Amniotic stem cell (primary cell): Measurements from ENCODE around the gene ANKFY1.
"Not testable (repeated sequence)": the region's sequence is repeated elsewhere in the genome, so short reads cannot be mapped to it uniquely, and the experiment has no call there.

Source experiments
- DNase-seq: peaks from one replicate; lab custom pipeline; 2025; lab: John Stamatoyannopoulos, UW

Gene ANKFY1

DNA sequence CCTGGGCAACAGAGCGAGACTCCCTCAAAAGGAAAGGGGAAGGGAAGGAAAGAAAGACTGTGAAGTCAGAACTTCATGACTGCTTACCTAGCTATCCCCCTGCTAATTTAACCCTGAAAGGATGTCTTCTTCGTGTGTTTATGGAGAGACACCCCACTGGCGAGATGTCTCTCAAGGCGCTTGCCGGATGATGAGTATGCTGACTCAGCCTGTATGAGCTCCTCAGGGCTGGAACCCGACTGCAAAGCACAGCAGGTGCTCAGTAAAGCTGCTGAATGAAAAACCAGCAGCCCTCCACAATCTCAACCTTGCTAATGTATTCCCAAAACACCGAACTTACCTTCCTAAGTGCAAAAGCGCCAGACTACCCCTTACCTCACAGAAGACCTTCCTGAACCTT lies 2.3 kb downstream of the ANKFY1 start:
- no peak for DNase-seq

DNA sequence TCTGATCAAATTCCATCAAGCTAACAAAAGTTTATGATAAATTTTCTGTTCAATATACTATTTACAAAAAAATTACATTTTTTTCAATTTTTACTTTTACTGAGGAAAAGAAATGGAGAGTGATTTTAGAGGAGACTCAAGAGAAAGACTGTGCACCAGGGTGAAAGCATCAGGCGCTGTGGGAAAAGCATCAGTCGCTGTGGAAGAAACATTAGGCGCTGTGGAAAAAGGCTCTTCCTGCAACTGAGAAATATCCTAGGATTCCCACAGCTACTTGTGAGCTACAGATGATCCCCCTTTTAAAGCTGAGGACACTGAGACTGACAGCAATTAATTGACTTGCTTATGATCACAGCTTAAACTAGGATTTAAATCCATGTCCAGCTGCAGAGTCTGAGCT lies 4.9 kb downstream of the ANKFY1 start:
- no peak for DNase-seq

DNA sequence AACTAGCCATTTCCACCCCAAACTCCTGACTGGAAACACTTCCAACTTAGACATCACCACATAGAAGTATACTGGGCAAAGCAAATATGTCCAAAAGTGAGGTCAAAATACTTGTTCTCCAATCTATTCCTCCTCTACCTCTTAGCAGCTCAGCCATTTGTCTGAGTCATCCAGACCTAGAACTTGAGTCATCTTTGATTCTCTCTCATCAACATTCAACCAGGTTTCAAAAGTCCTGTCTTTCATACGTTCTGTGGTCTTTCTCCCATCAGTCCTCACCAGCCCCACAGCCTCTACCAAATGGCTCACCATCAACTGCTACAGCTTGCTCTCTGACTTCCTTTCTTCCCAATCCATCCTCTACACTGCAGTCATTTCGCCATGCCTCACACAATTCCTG lies 6.8 kb downstream of the ANKFY1 start:
- DNase-seq: no peak

DNA sequence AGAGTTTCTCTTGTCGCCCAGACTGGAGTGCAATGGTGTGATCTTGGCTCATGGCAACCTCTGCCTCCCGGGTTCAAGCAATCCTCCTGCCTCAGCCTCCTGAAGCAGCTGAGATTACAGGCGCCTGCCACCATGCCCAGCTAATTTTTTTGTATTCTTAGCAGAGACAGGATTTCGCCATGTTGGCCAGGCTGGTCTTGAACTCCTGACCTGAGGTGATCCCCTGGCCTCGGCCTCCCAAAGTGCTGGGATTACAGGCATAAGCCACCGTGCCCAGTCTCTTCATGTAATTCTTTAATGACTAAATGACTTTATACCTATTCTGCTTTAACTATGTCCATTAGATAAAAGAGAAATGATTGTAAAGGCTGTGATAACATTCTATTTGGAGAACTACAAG lies 8.5 kb downstream of the ANKFY1 start:
- not testable (repeated sequence) for DNase-seq

DNA sequence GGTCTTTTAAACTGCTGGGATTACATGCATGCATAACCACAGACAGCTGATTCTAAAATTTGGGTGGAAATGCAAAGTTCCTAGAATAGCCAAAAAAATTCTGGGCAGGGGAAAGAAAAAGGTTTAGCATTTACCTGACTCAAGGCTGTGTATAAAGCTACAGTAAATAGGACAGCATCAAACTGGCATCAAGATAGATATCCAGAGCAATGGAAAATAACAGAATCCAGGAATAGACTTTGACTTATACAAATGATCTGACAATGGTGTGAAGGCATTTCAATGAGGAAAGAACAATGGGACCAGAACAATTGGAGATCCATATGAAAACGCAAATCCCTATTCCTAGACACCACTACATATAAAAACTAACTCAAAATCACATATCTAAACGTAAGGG lies 12.9 kb downstream of the ANKFY1 start:
- DNase-seq: no peak

DNA sequence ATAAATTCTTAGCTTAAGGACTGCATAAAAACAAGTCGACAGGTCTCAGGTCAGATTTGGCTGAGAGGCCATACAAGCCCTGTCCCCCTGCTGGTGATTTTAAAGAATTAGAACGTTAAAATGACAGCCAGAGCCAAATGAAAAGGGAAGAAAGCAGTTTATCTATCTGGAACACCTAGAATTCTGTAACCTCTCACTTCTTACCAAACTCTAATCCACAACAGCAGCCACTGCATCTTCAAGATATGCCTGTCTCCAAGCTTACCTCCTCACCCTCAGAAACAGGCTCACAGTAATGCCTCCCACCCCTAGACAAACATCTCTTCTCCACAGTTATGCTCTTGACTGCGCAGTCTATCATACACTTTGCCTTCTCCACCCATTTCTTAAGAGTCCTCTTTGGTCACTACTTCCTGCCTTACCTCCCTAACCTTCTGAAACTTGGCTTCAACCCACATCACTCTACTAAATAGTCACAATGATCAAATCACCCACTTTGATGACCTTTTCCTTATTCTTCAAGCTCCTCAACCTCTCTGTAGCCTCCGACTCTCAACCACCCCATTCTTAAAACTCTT lies 14.2 kb downstream of the ANKFY1 start:
- DNase-seq: no peak

DNA sequence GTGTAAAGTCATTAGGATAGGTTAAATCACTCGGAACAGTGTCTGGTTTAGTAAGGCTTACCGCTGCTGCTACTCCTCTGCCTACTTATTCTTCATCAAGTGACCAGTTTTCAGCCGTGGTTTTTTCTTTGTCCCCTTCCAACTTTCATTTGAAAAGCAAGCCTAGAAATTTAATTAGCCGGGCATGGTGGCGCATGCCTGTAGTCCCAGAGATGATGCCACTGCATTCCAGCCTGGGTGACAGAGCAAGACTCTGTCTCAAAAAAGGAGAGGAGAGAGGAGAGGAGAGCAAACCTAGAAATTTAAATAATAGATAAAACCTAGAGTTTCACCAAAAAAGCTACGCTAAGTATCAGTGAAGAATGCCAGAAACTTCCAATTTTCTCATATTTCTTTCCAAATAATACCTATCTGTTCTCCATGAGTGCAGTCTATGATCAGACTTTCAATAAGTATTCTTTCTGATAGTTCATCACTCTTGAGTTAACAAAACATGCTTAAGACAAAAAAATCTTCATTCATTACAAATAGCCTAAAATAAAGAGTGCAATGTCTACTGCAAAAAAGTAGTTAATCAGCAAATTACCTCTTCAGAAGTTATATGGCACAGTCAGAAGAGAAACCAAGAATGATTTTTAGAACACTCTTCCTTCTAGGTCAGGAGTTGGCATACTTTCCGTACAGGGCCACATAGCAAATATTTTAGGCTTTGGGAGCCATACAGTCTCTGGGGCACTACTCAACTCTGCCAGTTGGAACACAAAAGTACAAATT lies 15.1 kb downstream of the ANKFY1 start:
- no peak for DNase-seq

DNA sequence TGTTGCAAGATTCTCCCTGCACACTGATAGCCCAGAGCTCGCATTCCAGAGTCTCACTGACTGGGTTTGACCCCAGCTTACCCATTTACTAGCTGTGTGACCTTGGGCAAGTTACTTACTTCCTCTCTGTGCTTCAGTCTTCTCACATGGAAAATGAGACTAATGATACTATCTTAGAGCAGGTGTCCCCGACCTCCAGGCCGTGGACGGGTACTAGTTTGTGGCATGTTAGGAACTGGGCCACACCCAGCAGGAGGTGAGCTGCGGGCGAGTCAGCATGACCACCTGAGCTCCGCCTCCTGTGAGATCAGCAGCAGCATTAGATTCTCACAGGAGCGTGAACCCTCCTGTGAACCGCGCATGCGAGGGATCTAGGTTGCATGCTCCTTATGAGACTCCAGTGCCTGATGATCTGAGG lies 15.8 kb downstream of the ANKFY1 start:
- no peak for DNase-seq

DNA sequence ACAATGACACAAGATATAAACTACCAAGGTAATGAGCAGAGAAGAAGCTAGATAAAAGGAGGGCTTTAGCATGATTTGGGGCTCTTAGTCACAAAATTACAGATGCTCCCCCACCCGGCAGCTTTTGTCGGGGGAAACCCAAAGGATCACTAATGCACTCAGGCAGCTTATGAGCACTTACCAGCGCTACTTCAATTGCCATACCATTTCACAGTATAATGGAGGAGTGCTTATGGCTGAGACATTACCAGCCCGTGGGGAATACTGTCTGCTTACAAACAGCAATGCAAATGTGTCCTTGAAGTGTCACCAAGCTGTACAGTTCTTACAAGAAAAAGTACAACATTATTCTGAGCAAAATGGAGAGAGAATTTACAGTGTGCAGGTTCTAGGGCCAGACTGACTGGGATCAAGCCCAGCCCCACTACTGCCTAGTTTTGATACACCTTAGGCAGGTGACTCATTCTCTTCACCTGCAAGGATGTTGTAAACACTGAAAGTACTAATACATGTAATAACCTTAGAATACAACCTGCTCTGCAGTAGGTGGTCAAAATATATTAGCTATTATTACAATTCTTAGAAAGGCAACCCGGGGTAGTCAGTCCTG lies 16.3 kb downstream of the ANKFY1 start:
- DNase-seq: no peak

DNA sequence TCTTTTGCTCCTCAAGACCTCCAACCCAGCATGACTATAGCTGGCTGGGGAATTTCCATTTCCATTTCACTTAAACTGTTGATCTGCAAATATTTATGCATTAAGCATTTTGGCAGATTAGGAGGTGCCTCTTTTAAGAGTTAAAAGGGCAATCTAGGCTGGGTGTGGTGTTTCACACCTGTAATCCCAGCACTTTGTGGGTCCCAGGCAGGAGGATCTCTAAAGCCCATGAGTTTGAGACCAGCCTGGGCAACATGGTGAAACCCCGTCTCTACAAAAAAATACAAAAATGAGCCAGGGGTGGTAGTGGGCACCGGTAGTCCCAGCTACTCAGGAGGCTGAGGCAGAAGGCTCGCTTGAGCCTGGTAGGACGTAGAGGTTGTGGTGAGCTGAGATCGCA lies 17.1 kb downstream of the ANKFY1 start:
- DNase-seq: no peak

DNA sequence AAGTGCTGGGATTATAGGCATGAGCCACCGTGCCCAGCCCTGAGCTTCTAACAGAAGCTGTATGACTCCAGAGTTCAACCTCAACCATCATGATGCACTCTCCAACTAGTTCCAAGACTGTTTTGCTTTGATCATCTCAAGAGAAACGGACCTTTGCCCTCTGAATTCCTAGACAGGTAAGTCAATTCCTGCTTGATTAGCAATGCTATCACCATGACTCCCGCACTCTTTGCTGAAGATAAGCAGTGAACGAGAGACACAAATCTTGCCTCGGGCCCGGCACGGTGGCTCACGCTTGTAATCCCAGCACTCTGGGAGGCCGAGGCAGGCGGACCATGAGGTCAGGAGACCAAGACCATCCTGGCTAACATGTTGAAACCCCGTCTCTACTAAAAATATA lies 22.2 kb downstream of the ANKFY1 start:
- DNase-seq: no peak

DNA sequence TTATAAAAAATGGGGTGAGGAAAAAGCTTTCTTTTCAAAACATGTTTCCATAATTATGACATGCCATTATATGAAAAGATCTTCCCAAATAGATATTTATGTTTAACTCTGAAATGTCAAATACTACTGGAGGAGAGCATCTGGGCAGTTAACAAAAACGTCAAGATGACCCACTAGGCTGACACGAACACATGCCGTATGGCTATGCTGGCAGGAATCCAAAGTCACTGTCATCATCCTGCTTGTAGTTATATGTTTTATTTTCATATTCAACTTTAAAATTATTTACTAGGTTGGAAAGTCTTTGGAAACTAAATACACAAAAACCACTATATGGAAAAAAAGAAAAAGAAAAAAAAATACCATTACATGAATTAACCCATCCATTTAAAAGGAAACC lies 27.3 kb downstream of the ANKFY1 start:
- no peak for DNase-seq

DNA sequence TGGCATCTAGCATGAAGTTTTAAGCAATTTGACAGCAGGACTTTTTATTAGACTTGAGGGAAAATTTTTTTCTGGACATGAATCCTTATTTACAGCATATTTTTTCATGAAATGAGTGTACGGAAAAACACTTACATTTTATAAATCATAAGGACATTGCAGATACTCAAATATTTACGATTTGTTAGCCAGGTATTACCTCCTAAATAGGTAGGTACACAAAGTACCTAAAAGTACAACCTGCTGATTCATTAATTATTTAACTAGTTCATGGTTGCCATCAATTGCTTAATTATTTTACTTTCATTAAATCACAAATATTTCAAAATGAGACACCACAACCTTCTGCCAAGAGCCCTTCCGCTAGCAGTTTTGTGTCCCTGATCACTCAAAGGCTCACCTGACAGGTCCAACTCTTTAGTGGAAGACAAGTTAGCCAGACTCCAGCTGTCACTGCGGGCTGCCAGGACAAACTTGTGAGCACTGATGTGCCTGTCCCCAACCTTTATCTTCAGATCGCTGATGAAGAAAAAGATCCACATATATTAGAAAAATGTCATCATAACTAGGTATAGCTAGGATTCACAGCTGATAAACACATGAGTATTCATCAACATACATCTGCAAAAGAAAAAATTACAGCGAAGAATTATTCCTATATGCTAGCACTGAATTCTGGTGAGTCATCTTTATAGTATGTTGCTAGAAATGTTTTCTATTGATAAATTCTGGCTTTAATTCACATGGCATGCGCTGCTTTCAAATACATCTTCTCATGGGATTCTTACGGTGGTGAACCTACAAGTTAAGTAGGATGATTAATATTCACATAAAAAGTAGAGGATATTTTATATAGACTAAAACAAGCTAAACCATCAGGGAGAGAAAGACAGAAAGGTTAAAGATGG lies 28.2 kb downstream of the ANKFY1 start:
- DNase-seq: no peak

DNA sequence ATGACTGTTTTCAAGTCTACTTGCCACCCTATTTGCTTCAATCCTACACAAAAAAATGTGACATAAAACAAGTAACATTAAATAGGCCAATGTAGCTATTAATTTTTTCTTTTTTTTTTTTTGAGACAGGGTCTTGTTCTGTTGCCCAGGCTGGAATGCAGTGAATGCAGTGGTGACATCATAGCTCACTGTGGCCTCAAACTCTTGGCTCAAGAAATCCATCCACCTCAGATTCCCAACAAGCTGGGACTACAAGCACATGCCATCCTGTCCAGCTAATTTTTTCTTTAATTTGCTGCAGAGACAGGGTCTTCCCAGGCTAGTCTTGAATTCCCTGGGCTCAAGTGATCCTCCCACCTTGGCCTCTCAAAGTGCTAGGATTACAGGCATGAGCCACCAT lies 29.4 kb downstream of the ANKFY1 start:
- DNase-seq: no peak

DNA sequence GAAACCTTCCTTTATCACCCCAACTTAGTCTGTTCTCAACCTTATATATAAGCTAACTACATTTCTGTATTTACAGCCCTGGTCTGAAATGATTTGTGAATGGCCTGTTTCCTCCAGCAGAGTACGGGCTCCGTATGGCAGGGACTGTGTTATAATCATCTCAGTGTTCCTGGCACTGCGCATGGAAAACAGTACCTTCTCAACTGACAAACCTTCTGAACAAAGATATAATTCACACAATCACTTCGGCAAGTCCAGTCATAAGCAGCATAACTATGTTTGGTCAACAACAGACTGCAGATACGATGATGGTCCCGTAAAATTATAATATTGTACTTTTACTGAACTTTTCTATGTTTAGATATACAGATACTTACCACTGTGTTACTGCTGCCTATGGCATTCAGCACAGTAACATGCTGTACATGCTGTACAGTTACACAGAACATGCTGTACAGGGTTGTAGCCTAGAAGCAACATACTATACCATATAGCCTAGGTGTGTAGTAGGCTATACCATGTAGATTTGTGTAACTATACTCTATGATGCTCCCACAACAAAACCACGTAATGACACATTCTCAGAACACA lies 30.0 kb downstream of the ANKFY1 start:
- DNase-seq: no peak

DNA sequence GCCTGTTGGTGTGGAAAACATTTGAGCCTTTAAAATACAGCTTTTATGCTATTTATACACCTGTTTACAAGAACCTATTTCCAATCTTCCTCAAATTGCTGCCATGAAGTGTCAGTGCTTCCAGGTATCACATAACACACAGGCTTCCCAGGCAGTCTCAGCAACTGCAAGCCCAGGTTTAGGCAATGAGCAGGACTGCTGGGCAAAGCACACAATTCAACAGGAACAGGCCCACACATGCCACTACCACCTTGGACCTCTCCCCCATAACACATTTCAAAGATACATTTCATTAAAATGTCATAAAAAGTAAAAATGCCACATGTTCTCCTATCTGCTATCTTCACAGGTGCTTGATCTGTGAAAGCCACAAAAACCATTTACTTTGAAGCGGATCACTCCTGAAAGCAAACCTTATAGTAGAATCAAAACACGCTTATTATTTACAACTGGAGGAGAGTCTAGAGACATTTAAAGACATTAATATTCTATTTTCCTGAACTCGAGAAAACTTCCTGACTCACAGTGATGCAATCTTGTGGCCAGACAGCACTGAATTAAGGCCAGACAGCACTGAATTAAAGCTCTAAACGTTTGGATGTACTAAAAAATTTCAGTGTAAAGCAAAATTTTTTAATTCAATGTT lies 31.5 kb downstream of the ANKFY1 start:
- no peak for DNase-seq

DNA sequence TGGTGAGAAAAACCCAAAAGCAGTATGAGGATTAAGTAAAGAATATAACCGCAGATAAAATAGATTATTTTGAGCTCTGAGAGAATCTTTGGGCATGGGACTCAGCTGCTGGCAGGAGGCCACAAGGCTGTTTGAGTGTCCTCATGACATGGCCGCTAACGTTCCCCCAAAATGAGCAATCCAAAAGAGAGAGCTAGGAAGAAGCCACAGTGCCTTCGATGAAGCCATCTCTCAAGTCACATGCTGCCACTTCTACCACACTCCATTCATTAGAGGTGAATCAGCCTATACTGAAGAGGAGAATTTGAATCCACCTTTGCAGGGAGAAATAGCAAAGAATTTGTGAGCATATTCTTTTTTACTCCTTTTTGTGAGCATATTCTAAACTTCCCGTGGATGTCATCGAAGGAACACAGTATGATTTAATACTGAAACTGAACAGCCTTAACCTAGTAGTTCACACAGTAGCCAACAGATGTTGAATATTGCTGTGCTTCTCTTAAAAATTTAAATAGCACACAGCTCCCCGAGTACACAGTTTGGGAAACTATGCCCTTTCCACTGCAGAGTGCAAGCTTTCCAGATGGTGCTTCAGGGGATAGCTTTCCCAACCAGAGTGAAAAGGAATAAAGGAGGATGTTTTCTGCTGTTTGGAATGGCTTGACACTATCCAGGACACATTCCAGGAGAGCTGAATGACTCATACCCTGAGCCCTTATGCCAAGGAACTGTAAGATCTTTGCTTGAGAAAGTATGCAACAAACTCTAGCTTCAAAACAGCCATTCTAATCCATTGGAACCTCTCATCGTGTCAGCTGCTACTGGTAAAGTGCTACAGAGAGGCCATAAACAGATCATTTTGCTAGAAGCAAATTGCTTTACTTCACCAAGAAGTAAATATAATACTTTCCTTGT lies 33.9 kb downstream of the ANKFY1 start:
- peak; percentile 78 for DNase-seq

DNA sequence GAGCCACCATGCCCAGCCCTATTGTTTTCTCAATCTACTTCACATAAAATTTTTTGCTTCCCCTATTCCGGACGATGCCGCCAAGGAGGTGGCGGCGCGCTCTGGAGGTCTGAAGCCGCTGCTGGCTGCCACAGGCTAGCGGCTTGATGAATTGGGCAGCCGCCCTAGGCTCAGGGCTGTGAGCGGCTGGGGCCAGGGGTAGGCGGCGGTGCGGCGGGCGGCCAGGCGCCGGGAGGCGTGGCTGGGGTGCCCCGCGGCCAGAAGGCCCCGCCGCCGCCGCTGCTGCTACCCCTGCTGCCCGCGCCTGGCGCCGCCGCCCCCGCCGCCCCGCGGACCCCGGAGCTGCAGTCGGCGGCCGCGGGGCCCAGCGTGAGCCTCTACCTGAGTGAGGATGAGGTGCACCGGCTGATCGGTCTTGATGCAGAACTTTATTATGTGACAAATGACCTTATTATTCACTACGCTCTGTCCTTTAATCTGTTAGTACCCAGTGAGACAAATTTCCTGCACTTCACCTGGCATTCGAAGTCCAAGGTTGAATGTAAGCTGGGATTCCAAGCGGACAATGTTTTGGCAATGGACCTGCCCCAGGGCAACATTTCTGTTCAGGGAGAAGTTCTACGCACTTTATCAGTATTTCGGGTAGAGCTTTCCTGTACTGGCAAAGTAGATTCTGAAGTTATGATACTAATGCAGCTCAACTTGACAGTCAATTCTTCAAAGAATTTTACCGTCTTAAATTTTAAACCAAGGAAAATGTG lies 41.7 kb downstream of the ANKFY1 start:
- DNase-seq: no peak

DNA sequence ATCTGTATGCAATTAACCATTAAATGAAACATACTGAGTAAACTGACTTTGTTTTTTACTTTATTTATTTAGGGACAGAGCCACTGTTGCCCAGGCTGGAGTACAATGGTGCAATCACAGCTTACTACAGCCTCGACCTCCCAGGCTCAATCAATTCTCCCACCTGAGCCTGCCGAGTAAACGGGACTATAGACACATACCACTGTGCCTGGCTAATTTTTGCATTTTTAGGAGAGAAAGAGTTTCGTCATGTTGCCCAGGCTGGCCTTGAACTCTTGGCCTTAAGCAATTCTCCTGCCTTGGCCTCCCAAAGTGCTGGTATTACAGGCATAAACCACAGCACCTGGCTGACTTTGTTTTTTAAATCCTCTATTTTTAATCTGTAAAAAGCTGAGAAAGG lies 42.6 kb downstream of the ANKFY1 start:
- no peak for DNase-seq

DNA sequence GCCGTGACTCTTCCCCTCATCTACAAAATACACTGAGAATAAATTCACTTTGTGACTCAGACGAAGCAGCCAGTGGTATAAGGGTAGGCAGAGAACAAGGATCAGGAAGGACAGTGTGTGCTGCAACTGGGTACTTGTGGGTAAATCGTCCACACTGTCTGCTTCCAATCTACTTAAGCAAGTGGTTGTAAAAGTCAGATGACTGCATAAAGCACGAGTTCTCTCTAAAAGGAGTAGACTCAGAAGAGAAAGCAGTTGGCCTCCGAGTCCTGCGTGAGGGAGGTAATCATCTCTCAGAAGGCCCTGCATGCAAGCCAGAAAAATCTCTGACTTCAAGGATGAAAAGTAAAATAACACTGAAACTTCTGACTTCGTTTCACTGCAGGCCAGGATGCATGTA lies 43.1 kb downstream of the ANKFY1 start:
- DNase-seq: no peak
